Activated CD4-positive, alpha-beta T cell treated with anti-CD3 and anti-CD28 coated beads for 36 hours (primary cell): ENCODE measurements around the gene PLXNA4. TPM values are rescaled to one million over a fixed set of nuclear protein-coding genes. Genes with fewer than 3 reads are reported as not detected.

Experiments used
- ATAC-seq: fragments of 200-7000 bp; cut with Tn5 transposase; one replicate; pipeline ENCODE4 v1.10.0; 2021; ENCODE audit warnings: mild to moderate bottlenecking, moderate library complexity
- CTCF ChIA-PET: fragments of 350-600 bp; sonication (Branson Sonifier 250); formaldehyde crosslinking; loops from one replicate; lab custom pipeline; 2021; ENCODE audit warnings: antibody characterized with exemption; lab: Charles Lee
- POLR2A ChIA-PET: fragments of 350-600 bp; sonication (Branson Sonifier 250); formaldehyde crosslinking; loops from one replicate; lab custom pipeline; 2021; ENCODE audit warnings: antibody characterized with exemption, inconsistent platforms; lab: Charles Lee
- DNase-seq: peaks from one replicate; pipeline ENCODE4 v3.0.0-alpha.2; 2020
- H3K27ac Mint-ChIP-seq: one replicate; pipeline ENCODE4 v1.8.0; 2021; ENCODE audit warnings: mixed read lengths
- H3K27me3 Mint-ChIP-seq: one replicate; pipeline ENCODE4 v1.8.0; 2021; ENCODE audit warnings: mixed read lengths
- H3K36me3 Mint-ChIP-seq: one replicate; pipeline ENCODE4 v1.8.0; 2021; ENCODE audit warnings: low read depth, mixed read lengths
- H3K4me1 Mint-ChIP-seq: one replicate; pipeline ENCODE4 v1.8.0; 2021; ENCODE audit warnings: mixed read lengths
- H3K4me3 Mint-ChIP-seq: one replicate; pipeline ENCODE4 v1.8.0; 2021; ENCODE audit warnings: mild to moderate bottlenecking, moderate library complexity, mixed read lengths
- H3K9me3 Mint-ChIP-seq: one replicate; pipeline ENCODE4 v1.8.0; 2021; ENCODE audit warnings: low read depth, mixed read lengths
- intact Hi-C, 2 experiments: fragments of 100-400 bp; cut with DNase I in 1 of 2; cut with micrococcal nuclease in 1 of 2; formaldehyde crosslinking; loops; one replicate each; pipeline versions ENCODE4 v1.14.2 to v1.15.1; 2022 to 2024; cut with DNase I, micrococcal nuclease
- total RNA-seq, 2 experiments: library from RNA; stranded (reverse); gene quantifications; one replicate each; pipeline ENCODE4 v1.2.3, GENCODE V29; 2021

The PLXNA4 gene
- total RNA-seq, 2 experiments from 2014 or later: 0.07 to 0.09 TPM

DNA sequence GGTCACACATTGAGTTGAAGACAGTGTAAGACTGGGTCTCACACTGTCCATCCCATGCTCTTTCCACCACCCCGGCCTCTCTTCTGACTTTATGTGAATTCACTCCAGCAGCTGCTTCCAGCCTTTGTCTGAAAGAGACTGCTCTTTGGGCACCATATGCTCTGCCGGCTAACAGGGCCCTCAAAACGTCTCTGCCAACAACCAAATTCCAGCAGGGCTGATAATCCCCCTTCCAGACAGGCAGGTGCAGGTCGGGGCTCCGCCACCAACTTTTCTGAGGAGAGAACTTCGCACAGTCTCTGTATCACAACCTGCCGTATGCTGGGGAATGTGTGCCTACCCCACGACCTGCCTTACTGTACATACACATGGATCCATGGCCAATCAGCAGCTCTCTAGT is 64.3 kb downstream of the PLXNA4 start:
- ChIA-PET POLR2A (no interaction called here), CTCF (interaction anchor here (0.8 kb wide), 1 partner anchor 62 kb away, joined by 5 read pairs; no protein-coding TSS in a partner anchor)
- Mint-ChIP-seq H3K36me3 (no peaks in the 10 kb centered on the region), H3K4me1 (peaks cover 4% of the 10 kb centered on the region), H3K9me3 (no peaks in the 10 kb centered on the region), H3K27me3 (no peaks in the 10 kb centered on the region), H3K4me3 (no peak overlapping the region), H3K27ac (no peak overlapping the region)
- intact Hi-C loops: no loop called here
- DNase-seq (no peak), ATAC-seq (no peak)

DNA sequence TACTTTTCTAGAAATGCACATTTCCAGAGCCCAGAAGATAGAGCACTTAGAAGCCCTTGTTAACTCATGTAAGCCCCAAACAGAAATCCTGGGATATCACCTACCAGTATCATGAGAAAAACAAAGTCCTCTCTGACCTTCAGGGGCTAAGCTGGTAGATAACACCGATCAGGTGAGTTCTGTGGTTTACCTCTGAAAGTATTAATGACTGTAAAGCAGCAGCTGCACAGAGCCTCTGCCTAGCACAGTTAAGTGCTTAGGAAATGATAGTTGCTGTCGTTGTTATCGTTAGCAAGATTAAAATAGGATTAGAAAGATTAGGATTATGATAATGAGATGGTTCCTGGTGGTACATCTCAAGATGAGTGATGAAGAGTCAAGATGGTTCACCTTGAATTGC is 64.9 kb downstream of the PLXNA4 start:
- CTCF ChIA-PET: interaction anchor here (0.8 kb wide), 1 partner anchor 62 kb away, joined by 5 read pairs; no protein-coding TSS in a partner anchor
- intact Hi-C loops: no loop called here

DNA sequence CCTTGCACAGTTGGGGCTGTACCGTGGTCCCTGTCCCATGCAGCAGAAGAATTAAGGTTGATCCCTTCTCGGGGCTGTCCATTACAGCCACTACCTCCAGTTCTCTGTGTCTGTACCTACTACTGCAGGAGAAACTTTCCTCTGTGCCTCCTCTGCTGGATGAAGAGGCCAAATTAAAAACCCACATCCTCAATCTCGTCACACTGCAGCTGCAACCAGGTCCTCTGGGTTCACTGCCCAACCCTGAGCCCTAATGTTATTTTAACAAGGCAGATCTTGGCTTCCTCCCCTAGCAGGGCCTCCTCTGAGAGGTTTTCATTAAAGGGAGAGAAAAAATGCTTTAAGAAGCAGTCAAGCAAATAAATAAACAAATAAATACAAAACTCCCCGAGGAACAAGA is 66.6 kb downstream of the PLXNA4 start:
- Mint-ChIP-seq H3K27me3 (no peaks in the 10 kb centered on the region), H3K27ac (no peak overlapping the region), H3K36me3 (no peaks in the 10 kb centered on the region), H3K4me1 (peaks cover 4% of the 10 kb centered on the region), H3K4me3 (no peak overlapping the region), H3K9me3 (no peaks in the 10 kb centered on the region)
- ATAC-seq: no peak
- intact Hi-C loops: no loop called here
- DNase-seq: no peak
- ChIA-PET POLR2A (no interaction called here), CTCF (no interaction called here)

More for the DNA sequence above, 64.9 kb downstream of the PLXNA4 start:
- Mint-ChIP-seq H3K27ac (no peak overlapping the region), H3K27me3 (no peaks in the 10 kb centered on the region), H3K9me3 (no peaks in the 10 kb centered on the region), H3K4me3 (no peak overlapping the region), H3K36me3 (no peaks in the 10 kb centered on the region), H3K4me1 (peaks cover 4% of the 10 kb centered on the region)
- no peak for ATAC-seq
- DNase-seq: no peak
- POLR2A ChIA-PET: no interaction called here

- no peak for ATAC-seq
- Mint-ChIP-seq H3K27ac (no peak overlapping the region), H3K27me3 (no peaks in the 10 kb centered on the region), H3K4me3 (no peak overlapping the region), H3K36me3 (no peaks in the 10 kb centered on the region), H3K9me3 (no peaks in the 10 kb centered on the region), H3K4me1 (peaks cover 4% of the 10 kb centered on the region)
- POLR2A ChIA-PET: no interaction called here
- intact Hi-C loops: no loop called here
- CTCF ChIA-PET: interaction anchor here (0.6 kb wide), 1 partner anchor 9 kb away, joined by 3 read pairs; no protein-coding TSS in a partner anchor
- DNase-seq: no peak
Observed at GRCh38 chr7:132508724-132509353, 67.4 kb downstream of the PLXNA4 start.

- ChIA-PET POLR2A (no interaction called here), CTCF (no interaction called here)
- Mint-ChIP-seq H3K9me3 (no peaks in the 10 kb centered on the region), H3K27me3 (no peaks in the 10 kb centered on the region), H3K4me1 (peaks cover 3% of the 10 kb centered on the region), H3K4me3 (no peak overlapping the region), H3K27ac (no peak overlapping the region), H3K36me3 (no peaks in the 10 kb centered on the region)
- no peak for ATAC-seq
- DNase-seq: no peak
- intact Hi-C loops: no loop called here
Observed at GRCh38 chr7:132504852-132505251, 71.4 kb downstream of the PLXNA4 start.

DNA sequence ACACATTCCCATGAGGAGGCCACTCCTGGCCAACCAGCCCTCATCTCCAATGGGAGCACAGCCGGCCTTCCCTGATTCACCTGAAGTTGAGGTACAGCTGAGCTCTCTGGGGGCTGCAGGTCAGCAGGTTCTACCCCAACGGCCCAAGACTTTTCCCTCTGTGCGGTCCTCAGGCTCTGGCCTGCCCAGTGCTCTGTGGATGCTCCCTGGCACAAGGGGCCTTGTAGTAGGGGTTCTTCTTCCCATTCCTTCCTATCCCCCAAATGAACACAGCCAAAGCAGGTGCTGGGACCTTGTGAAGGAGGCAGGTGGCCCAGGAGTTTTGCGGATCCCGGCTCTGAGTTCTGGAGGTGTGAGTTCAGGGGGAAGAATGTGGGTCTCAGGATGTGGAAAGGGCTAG is 72.2 kb downstream of the PLXNA4 start:
- Mint-ChIP-seq H3K27ac (no peak overlapping the region), H3K36me3 (no peaks in the 10 kb centered on the region), H3K4me1 (no peaks in the 10 kb centered on the region), H3K27me3 (no peaks in the 10 kb centered on the region), H3K4me3 (no peak overlapping the region), H3K9me3 (no peaks in the 10 kb centered on the region)
- ChIA-PET POLR2A (no interaction called here), CTCF (no interaction called here)
- ATAC-seq (no peak), DNase-seq (no peak)
- intact Hi-C loops: no loop called here

DNA sequence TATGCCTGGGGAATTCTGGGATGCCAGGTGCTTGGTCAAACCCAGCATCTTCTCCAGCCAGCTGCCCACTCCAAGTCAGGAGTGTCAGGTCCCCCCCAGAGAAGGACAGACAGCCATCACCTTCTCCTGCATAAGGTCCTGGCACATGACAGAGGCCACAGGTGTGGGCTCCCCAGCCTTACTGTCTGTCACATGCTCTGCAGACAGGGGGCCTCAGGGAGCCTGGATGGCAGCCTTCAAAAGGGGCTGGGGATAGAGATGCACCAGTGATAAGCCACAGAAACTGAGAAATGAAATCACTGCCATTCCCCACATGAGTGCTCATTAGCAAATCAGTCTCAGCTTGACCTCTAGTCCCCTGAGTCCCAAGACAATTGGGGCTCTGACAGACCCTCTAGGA is 72.9 kb downstream of the PLXNA4 start:
- CTCF ChIA-PET: no interaction called here
- DNase-seq (no peak), ATAC-seq (no peak)
- intact Hi-C loops: no loop called here
- Mint-ChIP-seq H3K27me3 (no peaks in the 10 kb centered on the region), H3K9me3 (no peaks in the 10 kb centered on the region), H3K27ac (no peak overlapping the region), H3K36me3 (no peaks in the 10 kb centered on the region), H3K4me3 (no peak overlapping the region), H3K4me1 (no peaks in the 10 kb centered on the region)
- POLR2A ChIA-PET: interaction anchor here (0.6 kb wide), 1 partner anchor 574 kb away, joined by 3 read pairs; no protein-coding TSS in a partner anchor

- H3K27me3 Mint-ChIP-seq: no peaks in the 10 kb centered on the region
- ATAC-seq (no peak), DNase-seq (no peak)
- no peaks in the 10 kb centered on the region for H3K36me3 Mint-ChIP-seq
- H3K4me3 Mint-ChIP-seq: no peak overlapping the region
- no peaks in the 10 kb centered on the region for H3K9me3 Mint-ChIP-seq
- ChIA-PET CTCF (no interaction called here), POLR2A (no interaction called here)
- intact Hi-C loops: no loop called here
- H3K4me1 Mint-ChIP-seq: no peaks in the 10 kb centered on the region
- no peak overlapping the region for H3K27ac Mint-ChIP-seq
Observed at GRCh38 chr7:132501956-132502355, 74.3 kb downstream of the PLXNA4 start.

GRCh38 chr7:132500727-132501440 is 75.4 kb downstream of the PLXNA4 start:
- ChIA-PET POLR2A (no interaction called here), CTCF (interaction anchor here (0.7 kb wide), 1 partner anchor 636 kb away, joined by 3 read pairs; no protein-coding TSS in a partner anchor)
- DNase-seq: no peak
- no peak overlapping the region for H3K27ac Mint-ChIP-seq
- no peaks in the 10 kb centered on the region for H3K36me3 Mint-ChIP-seq
- no peak for ATAC-seq
- H3K4me1 Mint-ChIP-seq: no peaks in the 10 kb centered on the region
- intact Hi-C loops: no loop called here
- H3K27me3 Mint-ChIP-seq: no peaks in the 10 kb centered on the region
- no peak overlapping the region for H3K4me3 Mint-ChIP-seq
- H3K9me3 Mint-ChIP-seq: no peaks in the 10 kb centered on the region

GRCh38 chr7:132499487-132499886 is 76.8 kb downstream of the PLXNA4 start:
- no peak for DNase-seq
- no peaks in the 10 kb centered on the region for H3K9me3 Mint-ChIP-seq
- POLR2A ChIA-PET: no interaction called here
- intact Hi-C loops: no loop called here
- H3K4me1 Mint-ChIP-seq: no peaks in the 10 kb centered on the region
- CTCF ChIA-PET: interaction anchor here (0.6 to 0.7 kb wide), 2 partner anchors 71 to 1429 kb away, joined by 3 read pairs; no protein-coding TSS in a partner anchor
- no peaks in the 10 kb centered on the region for H3K36me3 Mint-ChIP-seq
- H3K27ac Mint-ChIP-seq: no peak overlapping the region
- ATAC-seq: no peak
- no peak overlapping the region for H3K4me3 Mint-ChIP-seq
- no peaks in the 10 kb centered on the region for H3K27me3 Mint-ChIP-seq

- H3K9me3 Mint-ChIP-seq: no peaks in the 10 kb centered on the region
- H3K27me3 Mint-ChIP-seq: no peaks in the 10 kb centered on the region
- ChIA-PET POLR2A (no interaction called here), CTCF (interaction anchor here (0.6 to 0.7 kb wide), 2 partner anchors 71 to 1429 kb away, joined by 3 read pairs; no protein-coding TSS in a partner anchor)
- intact Hi-C loops: no loop called here
- no peaks in the 10 kb centered on the region for H3K4me1 Mint-ChIP-seq
- no peak overlapping the region for H3K27ac Mint-ChIP-seq
- no peak overlapping the region for H3K4me3 Mint-ChIP-seq
- no peak for DNase-seq
- ATAC-seq: no peak
- H3K36me3 Mint-ChIP-seq: no peaks in the 10 kb centered on the region
Observed at GRCh38 chr7:132499065-132499464, 77.2 kb downstream of the PLXNA4 start.

DNA sequence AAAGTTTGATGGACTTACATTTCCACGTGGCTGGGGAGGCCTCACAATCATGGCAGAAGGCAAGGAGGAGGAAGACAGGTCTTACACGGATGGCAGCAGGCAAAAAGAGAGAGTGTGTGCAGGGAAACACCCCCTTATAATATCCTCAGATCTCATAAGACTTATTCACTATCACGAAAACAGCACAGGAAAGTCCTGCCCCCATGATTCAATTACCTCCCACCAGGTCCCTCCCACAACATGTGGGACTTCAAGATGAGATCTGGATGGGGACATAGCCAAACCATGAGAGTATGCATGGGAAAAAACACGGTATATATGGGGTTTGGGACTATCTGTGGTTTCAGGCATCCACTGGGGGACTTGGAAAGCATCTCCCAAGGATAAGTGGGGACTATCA is 78.0 kb downstream of the PLXNA4 start:
- Mint-ChIP-seq H3K27ac (no peak overlapping the region), H3K4me1 (no peaks in the 10 kb centered on the region), H3K27me3 (no peaks in the 10 kb centered on the region), H3K4me3 (no peak overlapping the region), H3K36me3 (no peaks in the 10 kb centered on the region), H3K9me3 (no peaks in the 10 kb centered on the region)
- ChIA-PET CTCF (no interaction called here), POLR2A (no interaction called here)
- intact Hi-C loops: no loop called here
- ATAC-seq (no peak), DNase-seq (no peak)
